ENCODE measurements around the gene ASB13. TPM values are rescaled to one million over a fixed set of nuclear protein-coding genes. Genes with fewer than 3 reads are reported as not detected.

The ASB13 gene
- polyA plus RNA-seq, 3 donors: 11.9 to 40.9 (median 13.5) TPM

DNA sequence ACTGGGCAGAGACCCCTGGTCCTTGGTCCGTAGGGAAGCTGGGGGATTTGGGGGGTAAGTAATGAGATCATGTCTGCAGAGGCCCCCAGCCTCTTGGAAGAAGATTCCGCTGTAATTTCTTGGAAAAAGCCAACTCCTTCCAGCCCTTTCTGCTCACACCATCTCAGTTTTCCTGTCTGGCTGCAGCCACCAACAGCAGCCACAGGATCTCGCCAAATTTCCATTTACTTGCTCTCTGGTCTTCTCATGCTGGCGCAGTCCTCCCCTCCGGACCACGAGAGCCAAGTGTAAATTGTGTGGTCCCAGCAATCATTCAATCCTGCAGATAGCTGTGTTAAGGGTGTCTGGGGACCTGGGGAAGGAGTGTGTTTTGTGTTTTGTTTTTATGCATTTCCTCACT is 49.6 kb downstream of the ASB13 start:
- 52 to 68% (median 62%) methylated on average over 6 of the region's 6 CpGs for WGBS, 3 donors
- H3K27ac ChIP-seq (ENCODE audit: low read depth, low read length): no peak overlapping the region

DNA sequence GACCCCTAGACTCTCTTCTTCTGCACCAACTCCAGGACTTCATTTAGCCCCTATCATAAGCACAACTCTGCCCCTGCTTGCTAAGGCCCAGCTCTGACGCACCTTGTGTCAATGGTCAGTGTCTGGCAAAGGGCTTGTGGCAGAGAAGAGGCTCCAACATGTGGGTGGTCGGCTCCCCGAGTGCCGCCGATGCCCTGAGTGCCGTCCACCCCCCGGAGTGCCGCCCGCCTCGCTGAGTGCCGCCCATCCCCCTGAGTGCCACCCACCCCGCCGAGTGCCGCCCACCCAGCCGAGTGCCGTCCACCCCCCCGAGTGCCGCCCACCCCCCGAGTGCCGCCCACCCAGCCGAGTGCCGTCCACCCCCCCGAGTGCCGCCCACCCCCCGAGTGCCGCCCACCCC is 50.3 kb downstream of the ASB13 start:
- 91 to 95% (median 91%) methylated on average over 10 to 26 of the region's 26 CpGs for WGBS, 3 donors
- H3K27ac ChIP-seq (ENCODE audit: low read depth, low read length): no peak overlapping the region

GRCh38 chr10:5615316-5615715 is 51.1 kb downstream of the ASB13 start:
- H3K27ac ChIP-seq (ENCODE audit: low read depth, low read length): no peak overlapping the region
- WGBS, 3 donors: 65 to 91% (median 77%) methylated on average over 7 of the region's 7 CpGs

GRCh38 chr10:5614155-5614721 is 52.2 kb downstream of the ASB13 start:
- 71 to 89% (median 86%) methylated on average over 4 of the region's 4 CpGs for WGBS, 3 donors
- H3K27ac ChIP-seq (ENCODE audit: low read depth, low read length): peak overlapping the region; percentile 34

- H3K27ac ChIP-seq (ENCODE audit: low read depth, low read length): no peak overlapping the region
- 86 to 88% (median 87%) methylated on average over 13 of the region's 13 CpGs for WGBS, 3 donors
Observed at GRCh38 chr10:5613481-5614154, 52.8 kb downstream of the ASB13 start.

- 90 to 92% (median 91%) methylated on average over 15 of the region's 15 CpGs for WGBS, 3 donors
- no peak overlapping the region for H3K27ac ChIP-seq (ENCODE audit: low read depth, low read length)
Observed at GRCh38 chr10:5611899-5612680, 54.3 kb downstream of the ASB13 start.

GRCh38 chr10:5609952-5610616 is 56.3 kb downstream of the ASB13 start:
- no peak overlapping the region for H3K27ac ChIP-seq (ENCODE audit: low read depth, low read length)
- 63 to 80% (median 75%) methylated on average over 11 of the region's 11 CpGs for WGBS, 3 donors

- 81 to 83% (median 82%) methylated on average over 12 of the region's 12 CpGs for WGBS, 3 donors
Observed at GRCh38 chr10:5608608-5609220, 57.7 kb downstream of the ASB13 start.

DNA sequence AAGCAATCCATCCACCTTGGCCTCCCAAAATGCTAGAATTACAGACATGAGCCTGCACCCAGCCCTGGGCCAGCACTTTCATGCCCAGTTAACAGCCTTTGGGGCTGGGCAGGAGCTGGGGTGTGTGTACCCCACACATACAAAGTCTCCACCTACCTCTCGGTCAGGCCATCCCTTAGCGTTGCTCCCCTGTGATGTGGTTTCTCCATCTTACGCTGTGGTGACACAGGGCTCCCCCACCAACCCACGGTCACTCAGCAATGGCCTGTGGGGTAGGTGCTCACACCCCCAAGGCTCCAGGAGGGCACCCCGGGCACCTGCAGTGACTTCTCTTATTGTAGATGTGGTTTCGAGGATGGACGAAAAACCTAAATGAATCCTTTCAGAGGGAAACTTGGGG is 58.8 kb downstream of the ASB13 start:
- WGBS, 3 donors: 88 to 94% (median 92%) methylated on average over 7 of the region's 7 CpGs
- no peak overlapping the region for H3K27ac ChIP-seq (ENCODE audit: low read depth, low read length)

More at GRCh38 chr10:5608608-5609220, 57.7 kb downstream of the ASB13 start:
- no peak overlapping the region for H3K27ac ChIP-seq (ENCODE audit: low read depth, low read length)

DNA sequence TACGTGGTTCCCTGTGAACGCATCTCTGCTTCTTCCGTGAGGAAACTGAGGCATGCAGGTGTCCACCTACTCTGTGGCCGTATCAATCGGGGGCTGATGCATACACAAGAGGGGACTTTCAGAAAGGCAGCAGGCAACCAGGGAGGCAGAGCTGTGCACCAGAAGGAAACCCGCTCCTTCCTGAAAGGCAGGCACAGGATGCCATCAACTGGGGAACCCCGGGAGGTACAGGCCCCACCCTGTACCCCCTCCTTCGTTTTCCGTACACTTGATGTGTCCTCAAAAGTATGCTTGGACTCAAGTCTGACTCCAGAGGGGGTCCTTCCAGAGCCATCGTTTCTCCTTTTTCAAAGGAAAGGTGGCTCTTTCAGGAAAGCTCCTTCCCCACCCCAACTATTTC is 59.5 kb downstream of the ASB13 start:
- no peak overlapping the region for H3K27ac ChIP-seq (ENCODE audit: low read depth, low read length)
- 51 to 76% (median 51%) methylated on average over 10 of the region's 10 CpGs for WGBS, 3 donors

DNA sequence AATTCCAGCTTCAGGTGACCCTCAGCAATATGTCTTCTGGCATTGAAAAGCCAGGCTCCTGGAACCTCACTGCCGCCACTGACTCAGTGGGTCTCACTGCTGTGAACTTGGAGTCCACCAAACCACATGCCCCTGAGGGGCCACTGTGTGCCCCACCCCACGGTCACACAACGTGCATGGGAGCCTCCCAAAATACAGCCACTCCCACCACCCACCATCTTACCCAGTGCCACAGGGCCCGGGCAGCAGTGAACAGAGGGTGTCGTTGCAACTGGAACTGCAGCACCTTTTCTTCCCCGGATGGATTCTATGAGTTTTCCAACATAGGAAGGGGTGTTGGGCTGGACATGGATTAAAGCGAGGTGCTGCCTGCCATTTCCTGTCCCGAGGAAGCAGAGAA is 60.1 kb downstream of the ASB13 start:
- WGBS, 3 donors: 82 to 84% (median 83%) methylated on average over 8 of the region's 8 CpGs
- no peak overlapping the region for H3K27ac ChIP-seq (ENCODE audit: low read depth, low read length)

DNA sequence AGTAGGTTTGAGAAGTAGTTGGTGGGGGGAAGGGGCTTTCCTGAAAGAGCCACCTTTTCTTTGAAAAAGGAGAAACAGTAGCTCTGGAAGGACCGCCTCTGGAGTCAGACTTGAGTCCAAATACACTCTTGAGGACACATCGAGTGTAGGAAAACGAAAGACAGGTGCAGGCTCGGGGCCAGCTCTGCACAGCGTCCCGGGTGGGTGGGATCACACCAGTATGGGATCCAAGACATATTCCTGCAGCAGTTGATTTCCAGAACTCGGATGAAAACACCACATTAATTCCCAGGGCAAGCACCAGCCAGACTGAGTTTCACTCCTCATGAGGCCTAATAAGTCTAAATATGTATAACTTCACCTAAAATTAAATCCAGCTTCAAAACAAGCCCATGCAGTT is 61.4 kb downstream of the ASB13 start:
- 62 to 83% (median 75%) methylated on average over 7 of the region's 7 CpGs for WGBS, 3 donors

DNA sequence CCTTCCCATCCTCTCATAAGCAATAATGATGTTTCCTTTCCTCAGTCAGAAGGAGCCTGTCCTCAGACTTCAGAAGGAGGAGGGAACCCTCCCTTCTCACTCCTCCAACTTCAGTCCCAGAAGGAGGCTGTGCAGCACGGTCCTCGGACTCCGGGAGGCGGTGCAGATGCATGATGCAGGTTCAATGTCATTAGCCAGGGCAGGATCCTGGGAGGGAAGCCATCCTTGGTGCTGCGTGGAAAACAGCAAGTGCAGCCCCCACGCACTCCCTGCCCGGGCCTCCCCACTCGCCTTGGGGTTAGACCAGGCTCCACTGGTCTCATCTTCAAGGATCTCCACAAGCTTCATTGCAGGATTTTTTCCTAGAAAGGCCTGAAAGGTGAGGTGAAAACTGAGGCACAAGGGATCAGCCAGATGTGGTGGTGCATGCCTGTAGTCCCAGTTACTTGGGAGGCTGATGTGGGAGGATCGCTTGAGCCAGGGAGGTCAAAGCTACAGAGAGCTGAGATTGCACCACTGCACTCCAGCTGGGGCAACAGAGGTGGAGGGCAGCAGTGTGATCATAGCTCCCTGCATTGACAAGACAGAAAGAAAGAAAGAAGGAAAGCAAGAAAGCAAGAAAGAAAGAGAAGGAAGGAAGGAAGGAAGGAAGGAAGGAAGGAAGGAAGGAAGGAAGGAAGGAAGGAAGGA is 62.0 kb downstream of the ASB13 start:
- WGBS, 3 donors: 95 to 97% (median 96%) methylated on average over 9 of the region's 9 CpGs
- no peak overlapping the region for H3K27ac ChIP-seq (ENCODE audit: low read depth, low read length)

More for the DNA sequence above, 61.4 kb downstream of the ASB13 start:
- H3K27ac ChIP-seq (ENCODE audit: low read depth, low read length): no peak overlapping the region

DNA sequence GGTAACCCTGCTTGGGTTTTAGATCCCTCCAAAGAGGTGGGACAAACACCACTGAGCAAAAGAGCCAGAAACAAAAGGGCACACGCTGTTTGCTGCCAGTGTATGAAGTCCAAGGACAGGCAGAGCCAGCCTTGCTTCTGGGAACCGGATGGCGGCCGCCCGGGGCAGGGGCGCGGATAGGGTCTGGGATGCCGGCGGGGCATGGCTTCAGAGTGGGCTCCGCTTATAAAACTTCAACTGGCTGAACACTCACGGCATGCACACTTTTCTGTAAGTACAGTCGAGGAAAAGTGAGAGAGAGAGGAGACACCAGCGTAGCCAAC is 62.6 kb downstream of the ASB13 start:
- H3K27ac ChIP-seq (ENCODE audit: low read depth, low read length): no peak overlapping the region
- 82 to 85% (median 84%) methylated on average over 13 of the region's 13 CpGs for WGBS, 3 donors

GRCh38 chr10:5603091-5603847 is 63.1 kb downstream of the ASB13 start:
- WGBS, 3 donors: 84 to 87% (median 86%) methylated on average over 14 of the region's 14 CpGs
- H3K27ac ChIP-seq (ENCODE audit: low read depth, low read length): no peak overlapping the region

GRCh38 chr10:5601826-5602495 is 64.4 kb downstream of the ASB13 start:
- 40 to 72% (median 47%) methylated on average over 9 to 11 of the region's 11 CpGs for WGBS, 3 donors
- H3K27ac ChIP-seq (ENCODE audit: low read depth, low read length): no peak overlapping the region

DNA sequence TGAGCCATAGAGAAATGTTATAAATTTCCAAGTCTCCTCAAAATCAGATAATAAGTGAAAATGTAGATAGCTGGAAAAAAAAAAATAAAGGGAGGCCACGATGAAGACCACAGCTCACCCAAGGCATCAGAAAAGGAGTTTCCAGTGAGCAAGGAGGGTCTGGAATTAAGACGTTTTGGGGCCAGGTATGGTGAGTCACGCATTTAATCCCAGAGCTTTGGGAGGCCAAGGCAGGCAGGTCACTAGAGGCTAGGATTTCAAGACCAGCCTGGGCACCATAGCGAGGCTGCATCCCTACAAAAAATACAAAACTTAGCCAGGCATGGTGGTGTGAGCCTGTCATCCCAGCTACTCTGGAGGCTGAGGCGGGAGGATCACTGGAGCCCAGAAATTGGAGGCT is 65.5 kb downstream of the ASB13 start:
- WGBS, 3 donors: 91 to 99% (median 96%) methylated on average over 5 of the region's 5 CpGs

More for the DNA sequence above, 65.5 kb downstream of the ASB13 start:
- no peak overlapping the region for H3K27ac ChIP-seq (ENCODE audit: low read depth, low read length)
